OCI-LY7 (cell line): ENCODE data around the gene BTD. TPM values are rescaled to one million over a fixed set of nuclear protein-coding genes. Genes with fewer than 3 reads are reported as not detected.

ENCODE experiments used
- BruUV-seq: library from RNA; stranded (reverse); fragments of 400-500 nt; replicated peaks from 2 replicates; lab custom pipeline; 2021; lab: Mats Ljungman, UMichigan
- CTCF ChIA-PET: fragments of 300-600 bp; sonication (Branson Sonifier 250); formaldehyde crosslinking; loops from one replicate; lab custom pipeline; 2022; ENCODE audit warnings: antibody characterized with exemption; ENCODE audit not compliant: unreplicated experiment; lab: Charles Lee
- POLR2A ChIA-PET: fragments of 300-600 bp; sonication (Branson Sonifier 250); formaldehyde crosslinking; loops from one replicate; lab custom pipeline; 2022; ENCODE audit warnings: antibody characterized with exemption; lab: Charles Lee
- DNase-seq: peaks from one replicate; pipeline ENCODE4 v3.0.0-alpha.2; 2015; ENCODE audit warnings: low spot score
- H2AFZ ChIP-seq: fragments of 200-600 bp; sonication (generic), shearing (Covaris generic); 2 replicates; pipeline ENCODE4 v1.6.1; 2014; ENCODE audit warnings: mild to moderate bottlenecking, antibody characterized with exemption, low read length, moderate library complexity
- H3K27ac ChIP-seq: fragments of 200-600 bp; sonication (generic); 2 replicates; pipeline ENCODE4 v1.5.1; 2014; ENCODE audit warnings: mixed run types, low read depth, mild to moderate bottlenecking, moderate library complexity, low read length, inconsistent platforms; ENCODE audit not compliant: poor library complexity, severe bottlenecking
- H3K36me3 ChIP-seq: fragments of 200-600 bp; sonication (generic); 2 replicates; pipeline ENCODE4 v1.6.1; 2014; ENCODE audit warnings: mild to moderate bottlenecking, antibody characterized with exemption, low read length, moderate library complexity, mixed read lengths; ENCODE audit not compliant: insufficient read depth
- H3K4me1 ChIP-seq: fragments of 200-600 bp; sonication (generic); 2 replicates; pipeline ENCODE4 v1.5.1; 2014; ENCODE audit warnings: mild to moderate bottlenecking, low read length; ENCODE audit not compliant: insufficient read depth, poor library complexity, severe bottlenecking
- H3K4me2 ChIP-seq: fragments of 200-600 bp; sonication (generic); 2 replicates; pipeline ENCODE4 v1.6.1; 2014; ENCODE audit warnings: mild to moderate bottlenecking, low read length
- H3K4me3 ChIP-seq: fragments of 200-600 bp; sonication (generic); 2 replicates; pipeline ENCODE4 v1.5.1; 2014; ENCODE audit warnings: mild to moderate bottlenecking, low read depth, low read length; ENCODE audit not compliant: poor library complexity, severe bottlenecking
- H3K79me2 ChIP-seq: fragments of 200-600 bp; sonication (generic); 2 replicates; pipeline ENCODE4 v1.6.1; 2016; ENCODE audit warnings: low read depth, mild to moderate bottlenecking, low read length, moderate library complexity, mixed read lengths; ENCODE audit not compliant: insufficient read depth
- H3K9me2 ChIP-seq: fragments of 200-600 bp; sonication (generic); 2 replicates; pipeline ENCODE4 v1.6.1; 2016; ENCODE audit warnings: mild to moderate bottlenecking, low read length, mixed read lengths; ENCODE audit not compliant: insufficient read depth
- H3K9me3 ChIP-seq: fragments of 200-600 bp; sonication (generic); 2 replicates; pipeline ENCODE4 v1.6.1; 2014; ENCODE audit warnings: mild to moderate bottlenecking, mixed run types, low read length, mixed read lengths
- H4K20me1 ChIP-seq: fragments of 200-600 bp; sonication (generic); 2 replicates; pipeline ENCODE4 v1.6.1; 2014; ENCODE audit warnings: mild to moderate bottlenecking, antibody characterized with exemption, low read length, moderate library complexity, mixed read lengths; ENCODE audit not compliant: insufficient read depth
- CTCF ChIP-seq: fragments of 200-600 bp; sonication (generic); conservative IDR thresholded peaks from 2 replicates; pipeline ENCODE4 v1.5.1; 2014; ENCODE audit warnings: mild to moderate bottlenecking, antibody characterized with exemption, low read length, moderate library complexity, mixed read lengths
- EZH2phosphoT487 ChIP-seq: fragments of 200-600 bp; sonication (generic); IDR thresholded peaks from 2 replicates; pipeline ENCODE4 v1.6.1; 2018; ENCODE audit warnings: low read depth, borderline replicate concordance, mild to moderate bottlenecking, mixed run types, antibody characterized with exemption, low read length, moderate library complexity, mixed read lengths
- intact Hi-C: fragments of 100-400 bp; cut with micrococcal nuclease; formaldehyde crosslinking; loops from one replicate; pipeline ENCODE4 v1.10.0; 2022; ENCODE audit not compliant: unreplicated experiment
- total RNA-seq, 2 experiments: library from RNA; depleted of rRNA in 1 of 2; stranded (reverse); fragments of >200 nt in 1 of 2; shearing (Covaris generic) in 1 of 2; gene quantifications; 2 replicates each; pipeline ENCODE4 v1.2.3, GENCODE V29; 2014 to 2022

The BTD gene
- total RNA-seq, 2 experiments from 2014 or later = 4.2 to 6.0 TPM

- H3K4me3 ChIP-seq = no peak overlapping the region
- H3K9me2 ChIP-seq = no peaks in the 10 kb centered on the region
- H3K4me2 ChIP-seq = no peak overlapping the region
- no peaks in the 10 kb centered on the region for H4K20me1 ChIP-seq
- no peak overlapping the region for H2AFZ ChIP-seq
- peaks cover 9% of the 10 kb centered on the region for H3K9me3 ChIP-seq
- no peaks in the 10 kb centered on the region for H3K79me2 ChIP-seq
- TF ChIP-seq EZH2phosphoT487 (no peak), CTCF (no peak)
- H3K27ac ChIP-seq = no peak overlapping the region
- intact Hi-C loops = no loop called here
- BruUV-seq = no TSS peak
- no peak for DNase-seq
- ChIA-PET CTCF (no interaction called here), POLR2A (no interaction called here)
- H3K36me3 ChIP-seq = no peaks in the 10 kb centered on the region
- H3K4me1 ChIP-seq = no peaks in the 10 kb centered on the region
These were observed 53.3 kb downstream of the BTD start for GRCh38 chr3:15654891-15655290.

DNA sequence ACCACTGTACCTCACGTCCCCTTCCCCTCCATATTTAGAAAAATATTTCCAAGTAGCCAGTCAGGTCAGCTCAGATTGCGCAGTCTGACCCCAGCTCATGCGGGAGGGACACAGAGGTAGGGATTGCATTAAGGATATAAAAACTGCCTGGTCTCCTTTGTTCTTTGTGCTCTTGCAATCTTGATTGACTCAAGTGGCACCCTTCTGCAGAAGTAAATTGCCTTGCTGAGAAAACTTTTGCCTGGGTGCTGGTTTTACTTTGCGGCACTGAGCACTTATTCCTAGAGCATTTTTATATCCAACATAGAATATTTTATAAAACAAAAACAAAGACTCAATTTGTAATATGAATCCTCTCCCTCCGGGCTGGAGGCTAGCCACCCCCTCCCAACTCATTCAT lies 54.8 kb downstream of the BTD start:
- ChIA-PET CTCF (no interaction called here), POLR2A (no interaction called here)
- peaks cover 9% of the 10 kb centered on the region for H3K9me3 ChIP-seq
- BruUV-seq = no TSS peak
- no peaks in the 10 kb centered on the region for H3K36me3 ChIP-seq
- H3K79me2 ChIP-seq = no peaks in the 10 kb centered on the region
- no peak overlapping the region for H3K4me3 ChIP-seq
- intact Hi-C loops = no loop called here
- no peak for TF ChIP-seq EZH2phosphoT487
- no peak for TF ChIP-seq CTCF
- H2AFZ ChIP-seq = no peak overlapping the region
- no peaks in the 10 kb centered on the region for H3K9me2 ChIP-seq
- no peak overlapping the region for H3K27ac ChIP-seq
- no peaks in the 10 kb centered on the region for H4K20me1 ChIP-seq
- H3K4me2 ChIP-seq = no peak overlapping the region
- H3K4me1 ChIP-seq = no peaks in the 10 kb centered on the region
- DNase-seq = no peak

- H3K27ac ChIP-seq = no peak overlapping the region
- no peaks in the 10 kb centered on the region for H4K20me1 ChIP-seq
- peaks cover 9% of the 10 kb centered on the region for H3K9me3 ChIP-seq
- H3K4me3 ChIP-seq = no peak overlapping the region
- ChIA-PET CTCF (no interaction called here), POLR2A (interaction anchor here (1.1 kb wide), 1 partner anchor 10 kb away, joined by 3 read pairs; no protein-coding TSS in a partner anchor)
- intact Hi-C loops = no loop called here
- no peak overlapping the region for H2AFZ ChIP-seq
- TF ChIP-seq CTCF = no peak
- no peak for TF ChIP-seq EZH2phosphoT487
- no peak overlapping the region for H3K4me2 ChIP-seq
- no peaks in the 10 kb centered on the region for H3K79me2 ChIP-seq
- no TSS peak for BruUV-seq
- no peaks in the 10 kb centered on the region for H3K36me3 ChIP-seq
- no peaks in the 10 kb centered on the region for H3K4me1 ChIP-seq
- DNase-seq = no peak
- H3K9me2 ChIP-seq = no peaks in the 10 kb centered on the region
These were observed 55.5 kb downstream of the BTD start for GRCh38 chr3:15657016-15657415.
